ENCODE data around the gene AGAP1.

GRCh38 chr2:235701206-235701981, 207.6 kb downstream of the AGAP1 start:
- TF ChIP-seq, protein P1, sequence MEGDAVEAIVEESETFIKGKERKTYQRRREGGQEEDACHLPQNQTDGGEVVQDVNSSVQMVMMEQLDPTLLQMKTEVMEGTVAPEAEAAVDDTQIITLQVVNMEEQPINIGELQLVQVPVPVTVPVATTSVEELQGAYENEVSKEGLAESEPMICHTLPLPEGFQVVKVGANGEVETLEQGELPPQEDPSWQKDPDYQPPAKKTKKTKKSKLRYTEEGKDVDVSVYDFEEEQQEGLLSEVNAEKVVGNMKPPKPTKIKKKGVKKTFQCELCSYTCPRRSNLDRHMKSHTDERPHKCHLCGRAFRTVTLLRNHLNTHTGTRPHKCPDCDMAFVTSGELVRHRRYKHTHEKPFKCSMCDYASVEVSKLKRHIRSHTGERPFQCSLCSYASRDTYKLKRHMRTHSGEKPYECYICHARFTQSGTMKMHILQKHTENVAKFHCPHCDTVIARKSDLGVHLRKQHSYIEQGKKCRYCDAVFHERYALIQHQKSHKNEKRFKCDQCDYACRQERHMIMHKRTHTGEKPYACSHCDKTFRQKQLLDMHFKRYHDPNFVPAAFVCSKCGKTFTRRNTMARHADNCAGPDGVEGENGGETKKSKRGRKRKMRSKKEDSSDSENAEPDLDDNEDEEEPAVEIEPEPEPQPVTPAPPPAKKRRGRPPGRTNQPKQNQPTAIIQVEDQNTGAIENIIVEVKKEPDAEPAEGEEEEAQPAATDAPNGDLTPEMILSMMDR (IDR thresholded peaks at IDR 0.05; ENCODE audit: insufficient read depth, low read depth, low read length) = no peak
- no peak for TF ChIP-seq EZH2 (IDR thresholded peaks at IDR 0.05; ENCODE audit: insufficient read depth, low read length)
